Gastrocnemius medialis (tissue), 4 donors: ENCODE results near the gene BTBD16. TPM values are rescaled to one million over a fixed set of nuclear protein-coding genes. Genes with fewer than 3 reads are reported as not detected.

Source experiments
- ATAC-seq, 2 donors: fragments of 150-250 bp; one replicate each; pipeline ENCODE4 v1.9.1; 2016
- DNase-seq, 2 donors: peaks; one replicate each; pipeline ENCODE4 v3.0.0-alpha.2; 2019
- H3K27ac ChIP-seq, 4 donors: fragments of 200-600 bp; sonication (generic); 1 replicate in 1 of 4; 2 replicates in 3 of 4; pipeline ENCODE4 v1.5.1; 2016 to 2018; ENCODE audit warnings: mild to moderate bottlenecking in 2 of 4, moderate library complexity in 1 of 4
- H3K27me3 ChIP-seq, 3 donors: fragments of 200-600 bp; sonication (generic) in 2 of 3; 1 replicate in 1 of 3; 2 replicates in 2 of 3; pipeline versions ENCODE4 v1.5.1 to v1.6.0; 2016 to 2019; ENCODE audit warnings: mild to moderate bottlenecking in 1 of 3, moderate library complexity in 1 of 3
- H3K36me3 ChIP-seq, 2 donors: fragments of 200-600 bp; sonication (generic) in 1 of 2; one replicate each; pipeline ENCODE4 v1.5.1; 2017 to 2018
- H3K4me1 ChIP-seq, 2 donors: fragments of 200-600 bp; sonication (generic) in 1 of 2; one replicate each; pipeline ENCODE4 v1.5.1; 2016 to 2017; ENCODE audit warnings: mild to moderate bottlenecking in 2 of 2
- H3K4me3 ChIP-seq, 4 donors: fragments of 200-600 bp; sonication (generic) in 3 of 4; 1 replicate in 1 of 4; 2 replicates in 3 of 4; pipeline ENCODE4 v1.5.1; 2016 to 2019; ENCODE audit warnings: mild to moderate bottlenecking in 2 of 4
- H3K9me3 ChIP-seq, 3 donors: fragments of 200-600 bp; sonication (generic) in 2 of 3; 1 replicate in 1 of 3; 2 replicates in 2 of 3; pipeline ENCODE4 v1.5.1; 2016 to 2019
- CTCF ChIP-seq, 5 experiments: fragments of 450-650 bp in 3 of 5; fragments of 200-600 bp in 2 of 5; sonication (generic) in 2 of 5; IDR thresholded peaks in 4 of 5; conservative IDR thresholded peaks in 1 of 5; 1 replicate in 4 of 5; 2 replicates in 1 of 5; pipeline ENCODE4 v1.5.1; 2016 to 2019; ENCODE audit warnings: antibody characterized with exemption in 5 of 5, mild to moderate bottlenecking in 3 of 5, moderate library complexity in 3 of 5
- POLR2A ChIP-seq, 2 donors: fragments of 450-650 bp; IDR thresholded peaks; one replicate each; pipeline ENCODE4 v1.6.1; 2017; ENCODE audit warnings: antibody characterized with exemption in 2 of 2, mild to moderate bottlenecking in 2 of 2, moderate library complexity in 2 of 2
- in situ Hi-C, 4 donors: fragments of 200-750 bp; cut with MboI; loops; one replicate each; pipeline versions ENCODE4 v1.15.0 to v1.8.0; 2017; ENCODE audit warnings: low sequenced_read_pairs in 4 of 4
- intact Hi-C: fragments of 100-400 bp; cut with DNase I; formaldehyde crosslinking; loops from one replicate; pipeline ENCODE4 v1.15.1; 2023; ENCODE audit warnings: low total_unique reads
- total RNA-seq, 4 donors: library from RNA; depleted of rRNA; stranded (reverse); fragments of >200 nt; gene quantifications; one replicate each; pipeline versions ENCODE4 v1.1.0 to v1.2.3, GENCODE V29; 2016

Gene BTBD16
- total RNA-seq, 4 donors from 2014 or later: 0.46 to 0.55 TPM; not detected in 2

- H3K4me1 ChIP-seq: peaks cover 3% of the 10 kb centered on the region in 2 donors
- H3K36me3 ChIP-seq: peaks cover 0 to 81% of the 10 kb centered on the region in 2 donors
- H3K27ac ChIP-seq: peak overlapping the region; percentile 1 to 25 (median 17)
- DNase-seq (no peak), ATAC-seq (peak; percentile 34 to 51)
- in situ Hi-C loops: no loop called here
- TF ChIP-seq POLR2A (IDR thresholded peaks at IDR 0.05): no peak
- TF ChIP-seq CTCF (IDR thresholded peaks at IDR 0.05 in 4 of 5, conservative IDR thresholded peaks at IDR 0.05 in 1 of 5): no peak
- intact Hi-C loops: loop anchor here (10.0 kb wide), 1 partner anchor 185 kb away; no protein-coding TSS in a partner anchor
- H3K9me3 ChIP-seq: no peaks in the 10 kb centered on the region
- H3K27me3 ChIP-seq: no peaks in the 10 kb centered on the region
- no peak overlapping the region for H3K4me3 ChIP-seq
Observed at GRCh38 chr10:122239578-122240257, 31.4 kb upstream of the BTBD16 start.

GRCh38 chr10:122240401-122240800, 30.7 kb upstream of the BTBD16 start:
- ATAC-seq (no peak), DNase-seq (no peak)
- intact Hi-C loops: no loop called here
- in situ Hi-C loops: no loop called here
- Histone ChIP-seq H3K36me3 (peaks cover 0 to 86% of the 10 kb centered on the region in 2 donors), H3K27me3 (no peaks in the 10 kb centered on the region), H3K9me3 (no peaks in the 10 kb centered on the region), H3K4me1 (no peaks in the 10 kb centered on the region), H3K4me3 (no peak overlapping the region), H3K27ac (peak overlapping the region in 3 of 4 donors; percentile 1 to 22 (median 18))
- no peak for TF ChIP-seq POLR2A (IDR thresholded peaks at IDR 0.05)
- TF ChIP-seq CTCF (IDR thresholded peaks at IDR 0.05 in 4 of 5, conservative IDR thresholded peaks at IDR 0.05 in 1 of 5): no peak

- DNase-seq (no peak), ATAC-seq (no peak)
- in situ Hi-C loops: no loop called here
- Histone ChIP-seq H3K27me3 (no peaks in the 10 kb centered on the region), H3K4me3 (no peak overlapping the region), H3K4me1 (no peaks in the 10 kb centered on the region), H3K27ac (peak overlapping the region in 1 of 4 donors; percentile 48), H3K9me3 (no peaks in the 10 kb centered on the region), H3K36me3 (peaks cover 0 to 91% of the 10 kb centered on the region in 2 donors)
- TF ChIP-seq POLR2A (IDR thresholded peaks at IDR 0.05) (no peak), CTCF (IDR thresholded peaks at IDR 0.05 in 4 of 5, conservative IDR thresholded peaks at IDR 0.05 in 1 of 5) (no peak)
- intact Hi-C loops: no loop called here
Observed at GRCh38 chr10:122241836-122242235, 29.3 kb upstream of the BTBD16 start.

- no peak for TF ChIP-seq POLR2A (IDR thresholded peaks at IDR 0.05)
- no peak for TF ChIP-seq CTCF (IDR thresholded peaks at IDR 0.05 in 4 of 5, conservative IDR thresholded peaks at IDR 0.05 in 1 of 5)
- Histone ChIP-seq H3K4me3 (no peak overlapping the region), H3K27me3 (no peaks in the 10 kb centered on the region), H3K36me3 (peaks cover 0 to 82% of the 10 kb centered on the region in 2 donors), H3K9me3 (no peaks in the 10 kb centered on the region), H3K4me1 (no peaks in the 10 kb centered on the region), H3K27ac (peak overlapping the region in 3 of 4 donors; percentile 8 to 48 (median 33))
- intact Hi-C loops: no loop called here
- ATAC-seq (no peak), DNase-seq (no peak)
- in situ Hi-C loops: no loop called here
Observed at GRCh38 chr10:122243550-122243949, 27.5 kb upstream of the BTBD16 start.
